ENCODE data around the gene CAT. TPM values are rescaled to one million over a fixed set of nuclear protein-coding genes. Genes with fewer than 3 reads are reported as not detected.

CAT gene
- total RNA-seq, 2 donors from 2014 or later, result 12.4 to 25.6 TPM

- ATAC-seq (replicated peaks), result no peak
- no peak overlapping the region for H3K4me3 Mint-ChIP-seq
- H3K36me3 Mint-ChIP-seq (ENCODE audit: low read depth), result peaks cover 86% of the 10 kb centered on the region
- H3K27ac Mint-ChIP-seq, result no peak overlapping the region
- peaks cover 1% of the 10 kb centered on the region for H3K4me1 Mint-ChIP-seq
- H3K27me3 Mint-ChIP-seq, result no peaks in the 10 kb centered on the region
- no peaks in the 10 kb centered on the region for H3K9me3 Mint-ChIP-seq
Observed at GRCh38 chr11:34459507-34460162, 20.9 kb downstream of the CAT start.

- H3K27me3 Mint-ChIP-seq, result no peaks in the 10 kb centered on the region
- no peaks in the 10 kb centered on the region for H3K9me3 Mint-ChIP-seq
- no peak overlapping the region for H3K4me3 Mint-ChIP-seq
- peaks cover 5% of the 10 kb centered on the region for H3K4me1 Mint-ChIP-seq
- no peak overlapping the region for H3K27ac Mint-ChIP-seq
- ATAC-seq (replicated peaks), result no peak
- peaks cover 85% of the 10 kb centered on the region for H3K36me3 Mint-ChIP-seq (ENCODE audit: low read depth)
Observed at GRCh38 chr11:34460278-34460677, 21.5 kb downstream of the CAT start.

GRCh38 chr11:34461215-34461614 is 22.5 kb downstream of the CAT start:
- ATAC-seq (replicated peaks), result no peak
- Mint-ChIP-seq H3K27me3 (no peaks in the 10 kb centered on the region), H3K4me1 (peaks cover 5% of the 10 kb centered on the region), H3K36me3 (ENCODE audit: low read depth) (peaks cover 85% of the 10 kb centered on the region), H3K4me3 (no peak overlapping the region), H3K27ac (no peak overlapping the region), H3K9me3 (no peaks in the 10 kb centered on the region)

- Mint-ChIP-seq H3K4me1 (peaks cover 5% of the 10 kb centered on the region), H3K27ac (no peak overlapping the region), H3K9me3 (peaks cover 6% of the 10 kb centered on the region), H3K4me3 (no peak overlapping the region), H3K36me3 (ENCODE audit: low read depth) (peaks cover 78% of the 10 kb centered on the region), H3K27me3 (no peaks in the 10 kb centered on the region)
- no peak for ATAC-seq (replicated peaks)
Observed at GRCh38 chr11:34464591-34465051, 25.9 kb downstream of the CAT start.

DNA sequence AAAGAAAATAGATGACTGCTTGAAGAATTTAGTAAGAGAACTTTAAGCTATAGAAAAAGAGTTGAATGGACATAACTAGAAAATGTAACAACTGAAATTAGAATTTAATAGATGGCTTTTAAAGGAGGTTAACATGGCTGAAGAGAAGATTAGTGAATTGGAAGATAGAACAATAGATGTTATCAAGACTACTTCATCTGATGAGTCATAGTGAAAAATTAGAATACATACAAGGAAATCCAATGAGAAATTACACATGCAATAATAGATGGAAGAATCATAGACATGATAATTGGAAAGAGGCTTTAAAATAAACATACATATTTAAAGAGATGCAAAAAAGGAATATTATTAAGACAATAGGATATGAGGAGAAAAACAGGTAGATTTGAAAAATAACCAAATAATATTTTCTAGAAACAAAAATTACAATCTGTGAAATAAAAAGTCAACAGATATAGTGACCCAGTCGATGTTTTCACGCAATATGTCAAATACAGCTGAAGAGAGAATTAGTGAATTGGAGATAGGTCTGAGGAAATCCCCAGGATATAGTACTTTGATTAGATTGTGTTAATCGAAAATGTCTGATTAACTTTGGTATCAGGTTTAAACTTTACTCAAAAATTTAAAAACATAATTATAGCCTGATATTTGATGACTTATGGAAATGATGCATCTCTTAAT is 28.2 kb downstream of the CAT start:
- no peak overlapping the region for H3K4me3 Mint-ChIP-seq
- peaks cover 6% of the 10 kb centered on the region for H3K9me3 Mint-ChIP-seq
- no peaks in the 10 kb centered on the region for H3K27me3 Mint-ChIP-seq
- H3K36me3 Mint-ChIP-seq (ENCODE audit: low read depth), result peaks cover 79% of the 10 kb centered on the region
- no peak for ATAC-seq (replicated peaks)
- H3K27ac Mint-ChIP-seq, result no peak overlapping the region
- H3K4me1 Mint-ChIP-seq, result peaks cover 5% of the 10 kb centered on the region

- H3K27ac Mint-ChIP-seq, result no peak overlapping the region
- peaks cover 6% of the 10 kb centered on the region for H3K9me3 Mint-ChIP-seq
- H3K4me1 Mint-ChIP-seq, result peaks cover 5% of the 10 kb centered on the region
- peaks cover 79% of the 10 kb centered on the region for H3K36me3 Mint-ChIP-seq (ENCODE audit: low read depth)
- no peaks in the 10 kb centered on the region for H3K27me3 Mint-ChIP-seq
- ATAC-seq (replicated peaks), result peak; percentile 56
- H3K4me3 Mint-ChIP-seq, result no peak overlapping the region
Observed at GRCh38 chr11:34468209-34468841, 29.6 kb downstream of the CAT start.

DNA sequence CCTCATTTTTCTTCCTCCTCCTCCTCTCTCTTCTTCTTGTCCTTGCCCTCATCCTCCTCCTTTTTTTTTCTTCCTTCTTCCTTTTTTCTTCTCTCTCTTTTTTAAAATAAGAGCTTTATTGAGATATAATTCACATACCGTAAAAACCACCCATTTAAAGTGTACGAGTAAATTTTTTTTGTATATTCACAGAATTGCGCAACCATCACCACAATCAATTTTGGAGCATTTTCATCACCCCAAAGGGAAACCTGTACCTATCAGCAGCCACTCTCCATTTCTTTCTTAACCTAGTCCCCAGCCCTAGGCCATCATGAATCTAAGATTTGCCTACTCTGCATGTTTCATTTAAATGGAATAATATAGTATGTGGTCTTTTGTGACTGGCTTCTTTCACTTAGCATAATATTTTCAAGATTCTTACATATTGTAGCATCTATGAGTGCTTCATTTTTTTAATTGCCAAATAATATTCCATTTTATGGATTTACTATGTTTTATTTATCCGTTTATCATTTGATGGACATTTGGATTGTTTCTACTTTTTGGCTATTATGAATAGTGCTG is 35.0 kb downstream of the CAT start:
- H3K27ac Mint-ChIP-seq, result peak overlapping the region; percentile 22
- no peak for ATAC-seq (replicated peaks)
- no peaks in the 10 kb centered on the region for H3K4me1 Mint-ChIP-seq
- H3K36me3 Mint-ChIP-seq (ENCODE audit: low read depth), result peaks cover 42% of the 10 kb centered on the region
- no peaks in the 10 kb centered on the region for H3K9me3 Mint-ChIP-seq
- no peak overlapping the region for H3K4me3 Mint-ChIP-seq
- no peaks in the 10 kb centered on the region for H3K27me3 Mint-ChIP-seq

DNA sequence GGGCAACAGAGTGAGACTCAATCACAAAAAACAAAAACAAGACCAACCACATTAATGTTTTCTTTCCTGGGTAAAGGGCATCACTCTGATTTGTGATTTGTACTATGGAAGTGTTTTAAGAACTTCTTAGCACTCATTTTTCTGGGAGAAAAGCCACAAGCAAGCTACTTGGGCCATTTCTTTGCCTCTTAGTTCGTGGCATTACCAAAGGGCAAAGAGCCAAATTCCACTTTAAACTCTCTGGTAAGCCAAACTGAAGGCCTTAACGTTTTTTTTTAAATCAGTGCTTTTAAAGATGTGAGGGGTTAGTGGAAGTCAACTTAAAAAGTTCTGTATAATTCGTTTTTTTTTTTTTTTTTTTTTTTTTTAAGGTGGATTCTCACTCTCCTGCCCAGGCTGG is 36.9 kb downstream of the CAT start:
- no peak for ATAC-seq (replicated peaks)
- Mint-ChIP-seq H3K9me3 (no peaks in the 10 kb centered on the region), H3K36me3 (ENCODE audit: low read depth) (peaks cover 34% of the 10 kb centered on the region), H3K27ac (no peak overlapping the region), H3K4me3 (no peak overlapping the region), H3K4me1 (no peaks in the 10 kb centered on the region), H3K27me3 (no peaks in the 10 kb centered on the region)

- Mint-ChIP-seq H3K27ac (no peak overlapping the region), H3K4me1 (no peaks in the 10 kb centered on the region), H3K36me3 (ENCODE audit: low read depth) (peaks cover 23% of the 10 kb centered on the region), H3K9me3 (no peaks in the 10 kb centered on the region), H3K27me3 (no peaks in the 10 kb centered on the region), H3K4me3 (no peak overlapping the region)
- ATAC-seq (replicated peaks), result no peak
Observed at GRCh38 chr11:34476849-34477248, 38.1 kb downstream of the CAT start.

DNA sequence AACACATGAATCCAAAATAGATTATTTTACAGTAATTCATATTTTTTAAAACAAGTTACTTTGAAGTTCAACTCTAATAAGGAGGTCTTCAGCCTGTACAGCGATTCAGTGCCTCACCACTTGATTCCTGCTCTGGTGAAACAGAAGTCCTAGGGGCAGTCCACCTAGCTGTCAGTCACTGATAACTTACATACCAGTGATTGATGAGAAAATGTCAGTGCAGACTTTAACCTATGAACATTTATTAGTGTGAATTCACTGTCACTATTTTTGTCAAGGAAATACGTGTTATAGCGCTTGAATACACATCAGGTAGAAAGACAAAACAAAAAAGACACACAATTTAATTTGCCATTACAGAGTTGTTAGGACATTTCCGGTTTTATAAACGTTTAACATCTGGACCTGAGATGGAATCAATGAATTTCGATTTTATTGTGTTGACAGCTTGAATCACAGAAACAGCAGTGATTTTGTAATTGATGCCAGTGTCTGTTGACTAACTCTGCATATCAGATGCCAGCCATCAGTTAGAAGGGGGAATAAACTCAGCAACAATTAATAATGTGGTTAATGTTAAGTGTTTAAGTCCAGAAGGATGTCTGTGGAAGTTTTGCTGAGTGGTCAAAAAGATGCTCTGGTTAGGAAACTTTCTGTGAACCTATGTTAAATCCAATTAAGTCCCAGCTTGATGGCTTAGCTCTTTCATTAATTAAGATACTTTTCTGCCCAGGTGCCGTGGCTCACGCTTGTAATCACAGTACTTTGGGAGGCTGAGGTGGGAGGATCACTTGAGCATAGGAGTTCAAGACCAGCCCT is 40.3 kb downstream of the CAT start:
- Mint-ChIP-seq H3K27me3 (no peaks in the 10 kb centered on the region), H3K9me3 (no peaks in the 10 kb centered on the region), H3K27ac (no peak overlapping the region), H3K36me3 (ENCODE audit: low read depth) (peaks cover under 1% of the 10 kb centered on the region), H3K4me3 (no peak overlapping the region), H3K4me1 (no peaks in the 10 kb centered on the region)
- no peak for ATAC-seq (replicated peaks)

DNA sequence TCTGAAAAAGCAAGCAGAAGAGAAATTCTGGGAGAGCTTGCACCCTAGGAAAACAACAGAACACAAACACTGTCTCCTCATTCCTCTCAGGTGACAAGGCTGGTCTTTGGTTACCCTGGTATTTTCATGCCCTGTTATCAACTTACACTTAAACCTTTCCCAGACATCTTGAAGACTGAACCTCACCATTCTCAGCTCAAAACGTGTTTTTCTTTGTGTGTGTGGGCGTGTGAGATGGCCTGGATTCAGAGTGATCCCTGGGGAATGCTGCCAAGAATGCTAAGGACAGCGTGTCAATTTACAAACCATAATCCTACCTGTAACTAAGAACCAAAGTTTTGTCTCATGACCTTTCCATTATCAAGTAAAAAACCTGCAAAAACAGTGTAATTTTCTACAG is 41.6 kb downstream of the CAT start:
- Mint-ChIP-seq H3K36me3 (ENCODE audit: low read depth) (no peaks in the 10 kb centered on the region), H3K27me3 (peaks cover 9% of the 10 kb centered on the region), H3K9me3 (no peaks in the 10 kb centered on the region), H3K4me1 (no peaks in the 10 kb centered on the region), H3K27ac (no peak overlapping the region), H3K4me3 (no peak overlapping the region)
- ATAC-seq (replicated peaks), result no peak

GRCh38 chr11:34481307-34481706 is 42.6 kb downstream of the CAT start:
- H3K9me3 Mint-ChIP-seq, result no peaks in the 10 kb centered on the region
- ATAC-seq (replicated peaks), result no peak
- no peak overlapping the region for H3K4me3 Mint-ChIP-seq
- no peak overlapping the region for H3K27ac Mint-ChIP-seq
- peaks cover 12% of the 10 kb centered on the region for H3K27me3 Mint-ChIP-seq
- no peaks in the 10 kb centered on the region for H3K36me3 Mint-ChIP-seq (ENCODE audit: low read depth)
- H3K4me1 Mint-ChIP-seq, result no peaks in the 10 kb centered on the region

DNA sequence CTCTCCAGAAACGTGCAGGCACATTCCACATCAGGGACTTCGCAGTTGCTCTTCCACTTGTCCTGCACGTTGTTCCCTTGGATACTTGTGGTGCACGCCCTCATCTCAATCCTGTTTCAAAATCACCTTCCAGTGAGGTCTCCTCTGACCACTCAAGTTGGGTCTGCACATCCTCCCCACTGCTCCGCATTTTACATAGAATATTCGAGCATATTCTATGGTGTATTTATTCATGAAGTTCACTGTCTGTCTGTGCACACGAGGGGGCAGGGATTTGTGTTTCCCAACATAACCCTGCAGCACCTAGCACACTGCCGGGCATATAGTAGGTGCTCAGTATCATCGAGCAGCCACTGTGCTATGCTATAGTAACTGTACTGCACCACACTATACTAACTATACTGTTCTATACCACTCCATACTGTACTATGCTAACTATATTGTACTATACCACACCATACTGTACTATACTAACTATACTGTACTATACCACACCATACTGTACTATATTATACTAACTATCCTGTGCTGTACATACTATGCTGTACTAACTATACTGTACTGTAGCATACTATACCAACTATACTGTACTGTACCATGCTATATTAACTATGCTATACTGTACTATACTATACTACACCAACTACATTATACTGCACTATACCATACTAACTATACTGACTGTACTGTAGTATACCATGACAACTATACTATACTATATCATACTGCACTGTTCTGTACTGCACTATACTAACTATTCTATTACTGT is 44.6 kb downstream of the CAT start:
- Mint-ChIP-seq H3K27ac (no peak overlapping the region), H3K4me1 (no peaks in the 10 kb centered on the region), H3K36me3 (ENCODE audit: low read depth) (no peaks in the 10 kb centered on the region), H3K27me3 (peaks cover 15% of the 10 kb centered on the region), H3K9me3 (no peaks in the 10 kb centered on the region), H3K4me3 (no peak overlapping the region)
- peak; percentile 17 for ATAC-seq (replicated peaks)

Measured in activated T-helper 17 cell treated with anti-CD3 and anti-CD28 coated beads, Interleukin-2, amount 50 U/mL, for 72 hours (primary cell).